ENCODE data around the gene KCNA1.

GRCh38 chr12:4956054-4956453, 46.3 kb downstream of the KCNA1 start:
- no peak for TF ChIP-seq CTCF (IDR thresholded peaks at IDR 0.05; ENCODE audit: poor library complexity, severe bottlenecking)
- no peak for TF ChIP-seq POLR2AphosphoS5 (IDR thresholded peaks at IDR 0.05)
- TF ChIP-seq SMC3 (conservative IDR thresholded peaks at IDR 0.05; ENCODE audit: poor library complexity), result no peak
- no peak for TF ChIP-seq EP300 (conservative IDR thresholded peaks at IDR 0.05; ENCODE audit: poor library complexity, severe bottlenecking)
- no peak for TF ChIP-seq REST (IDR thresholded peaks at IDR 0.05; ENCODE audit: borderline replicate concordance)
- no peak for TF ChIP-seq TAF1 (IDR thresholded peaks at IDR 0.05; ENCODE audit: low read depth)
- TF ChIP-seq EZH2 (IDR thresholded peaks at IDR 0.05; ENCODE audit: borderline replicate concordance, insufficient read depth, low read length, poor library complexity, severe bottlenecking), result no peak
- TF ChIP-seq RAD21 (conservative IDR thresholded peaks at IDR 0.05), result no peak
